HepG2 (cell line): ENCODE measurements around the gene ZNF442. TPM values are rescaled to one million over a fixed set of nuclear protein-coding genes. Genes with fewer than 3 reads are reported as not detected.

ENCODE experiments used
- EEA1 ChIP-seq: sonication (generic); formaldehyde crosslinking; IDR thresholded peaks from 2 replicates; pipeline ENCODE4 v1.5.1; 2020; ENCODE audit warnings: mild to moderate bottlenecking, missing genetic modification reagents, borderline replicate concordance
- HNF4A ChIP-seq: sonication (generic); formaldehyde crosslinking; IDR thresholded peaks from 2 replicates; pipeline ENCODE4 v1.4.0; 2020; ENCODE audit warnings: missing genetic modification reagents
- POLR2AphosphoS5 ChIP-seq: IDR thresholded peaks from 2 replicates; pipeline ENCODE4 v1.6.1; 2012; ENCODE audit warnings: low read depth, low read length
- REL ChIP-seq: sonication (generic); formaldehyde crosslinking; conservative IDR thresholded peaks from 2 replicates; pipeline ENCODE4 v1.8.0; 2022; ENCODE audit warnings: mild to moderate bottlenecking, missing genetic modification reagents, moderate library complexity
- REPIN1 ChIP-seq: sonication (generic); formaldehyde crosslinking; IDR thresholded peaks from 2 replicates; pipeline ENCODE4 v1.8.0; 2022; ENCODE audit warnings: missing genetic modification reagents, low read depth, mild to moderate bottlenecking, borderline replicate concordance
- SP140L ChIP-seq: sonication (generic); formaldehyde crosslinking; IDR thresholded peaks from 2 replicates; pipeline ENCODE4 v1.4.0; 2020; ENCODE audit warnings: missing genetic modification reagents, borderline replicate concordance
- U2AF1 ChIP-seq: fragments of 200-400 bp; formaldehyde crosslinking; optimal IDR thresholded peaks from 2 replicates; pipeline ENCODE3; 2017; ENCODE audit warnings: mild to moderate bottlenecking, low read depth, low read length
- YEATS2 ChIP-seq: sonication (generic); formaldehyde crosslinking; IDR thresholded peaks from 2 replicates; pipeline ENCODE4 v1.4.0; 2020; ENCODE audit warnings: missing genetic modification reagents, borderline replicate concordance
- ZBTB1 ChIP-seq: sonication (generic); formaldehyde crosslinking; IDR thresholded peaks from 2 replicates; pipeline ENCODE4 v1.4.0; 2020; ENCODE audit warnings: missing genetic modification reagents, borderline replicate concordance
- ZNF263 ChIP-seq: sonication (generic); formaldehyde crosslinking; IDR thresholded peaks from 2 replicates; pipeline ENCODE4 v1.4.0; 2020; ENCODE audit warnings: missing genetic modification reagents
- ZNF292 ChIP-seq: sonication (generic); formaldehyde crosslinking; IDR thresholded peaks from 2 replicates; pipeline ENCODE4 v1.8.1; 2022; ENCODE audit warnings: mild to moderate bottlenecking, low read depth, missing genetic modification reagents, borderline replicate concordance
- ZNF768 ChIP-seq: sonication (generic); formaldehyde crosslinking; IDR thresholded peaks from 2 replicates; pipeline ENCODE4 v1.4.0; 2020; ENCODE audit warnings: missing genetic modification reagents
- polyA plus RNA-seq, 8 experiments: library from polyadenylated mRNA; depleted of rRNA in 3 of 8; stranded (reverse) in 7 of 8; unstranded in 1 of 8; fragments of >200 nt; fragmentation: Illumina TruSeq in 4 of 8; extraction: Trizol in 4 of 8; gene quantifications; 2 replicates each; pipeline versions ENCODE4 v1.2.1 to v1.2.3, GENCODE V29; 2011 to 2016; ENCODE audit warnings: low read depth in 4 of 8, missing spikeins in 1 of 8, mixed read lengths in 1 of 8; ENCODE audit not compliant: insufficient read depth in 1 of 8
- total RNA-seq, 5 experiments: library from RNA; depleted of rRNA; stranded (reverse); fragments of >200 nt; fragmentation: Illumina TruSeq; extraction: Trizol; gene quantifications; 2 replicates each; pipeline ENCODE4 v1.2.3, GENCODE V29; 2016; ENCODE audit warnings: low read depth in 1 of 5
- TF ChIP-seq, protein P1 (sequence below): sonication (generic); formaldehyde crosslinking; IDR thresholded peaks from 2 replicates; pipeline ENCODE4; 2020; ENCODE audit warnings: missing genetic modification reagents, mild to moderate bottlenecking, borderline replicate concordance
- TF ChIP-seq, protein P2 (sequence below): sonication (generic); formaldehyde crosslinking; IDR thresholded peaks from 2 replicates; pipeline ENCODE4 v1.5.1; 2020; ENCODE audit warnings: missing genetic modification reagents, mild to moderate bottlenecking, borderline replicate concordance
- TF ChIP-seq, protein P3 (sequence below), 2 experiments: sonication (generic) in 1 of 2; formaldehyde crosslinking in 1 of 2; IDR thresholded peaks; 2 replicates each; pipeline versions ENCODE4 v1.4.0 to v1.6.1; 2016 to 2020; ENCODE audit warnings: borderline replicate concordance in 1 of 2, low read depth in 1 of 2, mild to moderate bottlenecking in 1 of 2, missing genetic modification reagents in 1 of 2
- TF ChIP-seq, protein P4 (sequence below), 2 experiments: sonication (generic) in 1 of 2; formaldehyde crosslinking in 1 of 2; IDR thresholded peaks; 2 replicates each; pipeline versions ENCODE4 v1.5.1 to v1.6.1; 2011 to 2020; ENCODE audit warnings: borderline replicate concordance in 1 of 2, low read depth in 1 of 2, low read length in 1 of 2, mild to moderate bottlenecking in 1 of 2, missing genetic modification reagents in 1 of 2, moderate library complexity in 1 of 2

ZNF442 gene
- total and polyA plus RNA-seq, 2 of the 13 experiments (the other 11 are each of a cell fraction or from before 2014, with no cell fraction given) = 1.0 to 6.0 TPM

DNA sequence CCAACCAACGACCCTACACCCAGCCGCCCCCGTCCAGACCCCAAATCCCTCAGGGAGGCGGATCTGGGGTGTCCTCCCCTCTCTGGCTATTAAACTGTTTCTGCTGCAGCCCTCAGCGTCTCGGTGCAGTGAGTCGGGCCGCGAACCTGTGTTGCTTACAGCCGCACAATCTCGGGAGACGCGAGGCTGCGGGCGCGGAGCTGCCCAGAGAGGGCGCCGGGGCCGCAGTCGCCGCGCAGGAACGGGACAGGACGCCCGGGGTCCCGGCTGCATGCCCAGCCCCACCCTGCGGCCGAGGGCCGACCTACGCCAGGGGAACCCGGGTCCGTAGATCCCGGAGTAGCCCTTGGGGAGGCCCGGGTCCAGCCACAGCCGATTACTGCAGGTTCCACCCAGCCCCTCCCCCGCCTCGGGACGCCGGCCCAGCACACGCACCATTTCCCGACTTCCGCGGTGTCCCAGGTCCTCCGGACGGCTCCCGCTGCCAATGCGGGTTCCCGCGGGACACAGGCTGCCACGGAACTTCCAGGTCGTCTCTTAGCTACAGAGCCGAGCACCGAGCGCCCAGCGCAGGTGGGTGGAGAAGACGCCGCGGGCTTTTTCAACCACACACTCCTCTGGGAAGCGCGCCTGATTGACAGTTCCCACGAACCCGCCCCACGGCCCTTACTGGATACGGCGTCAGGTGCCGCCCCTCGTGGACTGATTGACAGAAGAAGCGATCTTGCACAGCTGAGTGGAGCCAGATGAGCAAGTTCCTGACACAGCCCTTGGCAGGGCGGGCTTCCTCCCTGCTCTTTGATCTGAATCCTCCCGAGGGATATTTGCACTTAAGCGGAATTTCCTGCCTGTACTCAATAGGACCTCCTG is 35.4 kb upstream of the ZNF442 start, which contains the start of gene ZNF799 (continued):
- TF ChIP-seq, protein P1, sequence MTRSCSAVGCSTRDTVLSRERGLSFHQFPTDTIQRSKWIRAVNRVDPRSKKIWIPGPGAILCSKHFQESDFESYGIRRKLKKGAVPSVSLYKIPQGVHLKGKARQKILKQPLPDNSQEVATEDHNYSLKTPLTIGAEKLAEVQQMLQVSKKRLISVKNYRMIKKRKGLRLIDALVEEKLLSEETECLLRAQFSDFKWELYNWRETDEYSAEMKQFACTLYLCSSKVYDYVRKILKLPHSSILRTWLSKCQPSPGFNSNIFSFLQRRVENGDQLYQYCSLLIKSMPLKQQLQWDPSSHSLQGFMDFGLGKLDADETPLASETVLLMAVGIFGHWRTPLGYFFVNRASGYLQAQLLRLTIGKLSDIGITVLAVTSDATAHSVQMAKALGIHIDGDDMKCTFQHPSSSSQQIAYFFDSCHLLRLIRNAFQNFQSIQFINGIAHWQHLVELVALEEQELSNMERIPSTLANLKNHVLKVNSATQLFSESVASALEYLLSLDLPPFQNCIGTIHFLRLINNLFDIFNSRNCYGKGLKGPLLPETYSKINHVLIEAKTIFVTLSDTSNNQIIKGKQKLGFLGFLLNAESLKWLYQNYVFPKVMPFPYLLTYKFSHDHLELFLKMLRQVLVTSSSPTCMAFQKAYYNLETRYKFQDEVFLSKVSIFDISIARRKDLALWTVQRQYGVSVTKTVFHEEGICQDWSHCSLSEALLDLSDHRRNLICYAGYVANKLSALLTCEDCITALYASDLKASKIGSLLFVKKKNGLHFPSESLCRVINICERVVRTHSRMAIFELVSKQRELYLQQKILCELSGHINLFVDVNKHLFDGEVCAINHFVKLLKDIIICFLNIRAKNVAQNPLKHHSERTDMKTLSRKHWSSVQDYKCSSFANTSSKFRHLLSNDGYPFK (CRISPR knock-in tag) = peak; percentile 22; the same call in 1 of the 2 replicates
- TF ChIP-seq U2AF1 (peak; percentile 38), YEATS2 (peak; percentile 39; the same call in 1 of the 2 replicates), SP140L (CRISPR knock-in tag) (no peak), EEA1 (CRISPR knock-in tag) (no peak), REL (CRISPR knock-in tag) (peak; percentile 68; the same call in 1 of the 2 replicates), ZNF263 (CRISPR knock-in tag) (peak; percentile 96), HNF4A (CRISPR knock-in tag) (peak; percentile 64), ZBTB1 (no peak), REPIN1 (CRISPR knock-in tag) (0 out of 2 replicates have a peak, but pooled peaks have one; percentile 28), ZNF292 (CRISPR knock-in tag) (peak; percentile 79), POLR2AphosphoS5 (peak; percentile 77), ZNF768 (CRISPR knock-in tag) (peak; percentile 80)
- TF ChIP-seq, protein P2, sequence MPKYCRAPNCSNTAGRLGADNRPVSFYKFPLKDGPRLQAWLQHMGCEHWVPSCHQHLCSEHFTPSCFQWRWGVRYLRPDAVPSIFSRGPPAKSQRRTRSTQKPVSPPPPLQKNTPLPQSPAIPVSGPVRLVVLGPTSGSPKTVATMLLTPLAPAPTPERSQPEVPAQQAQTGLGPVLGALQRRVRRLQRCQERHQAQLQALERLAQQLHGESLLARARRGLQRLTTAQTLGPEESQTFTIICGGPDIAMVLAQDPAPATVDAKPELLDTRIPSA (CRISPR knock-in tag) = 0 out of 2 replicates have a peak, but pooled peaks have one; percentile 55
- TF ChIP-seq, protein P3, sequence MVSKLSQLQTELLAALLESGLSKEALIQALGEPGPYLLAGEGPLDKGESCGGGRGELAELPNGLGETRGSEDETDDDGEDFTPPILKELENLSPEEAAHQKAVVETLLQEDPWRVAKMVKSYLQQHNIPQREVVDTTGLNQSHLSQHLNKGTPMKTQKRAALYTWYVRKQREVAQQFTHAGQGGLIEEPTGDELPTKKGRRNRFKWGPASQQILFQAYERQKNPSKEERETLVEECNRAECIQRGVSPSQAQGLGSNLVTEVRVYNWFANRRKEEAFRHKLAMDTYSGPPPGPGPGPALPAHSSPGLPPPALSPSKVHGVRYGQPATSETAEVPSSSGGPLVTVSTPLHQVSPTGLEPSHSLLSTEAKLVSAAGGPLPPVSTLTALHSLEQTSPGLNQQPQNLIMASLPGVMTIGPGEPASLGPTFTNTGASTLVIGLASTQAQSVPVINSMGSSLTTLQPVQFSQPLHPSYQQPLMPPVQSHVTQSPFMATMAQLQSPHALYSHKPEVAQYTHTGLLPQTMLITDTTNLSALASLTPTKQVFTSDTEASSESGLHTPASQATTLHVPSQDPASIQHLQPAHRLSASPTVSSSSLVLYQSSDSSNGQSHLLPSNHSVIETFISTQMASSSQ (IDR thresholded peaks at IDR 0.05; ENCODE audit: low read depth) = no peak; the same call in none of the 2 replicates
- TF ChIP-seq, protein P3 (CRISPR knock-in tag; IDR thresholded peaks at IDR 0.05; ENCODE audit: borderline replicate concordance) = peak; percentile 64; the same call in 1 of the 2 replicates
- TF ChIP-seq, protein P4, sequence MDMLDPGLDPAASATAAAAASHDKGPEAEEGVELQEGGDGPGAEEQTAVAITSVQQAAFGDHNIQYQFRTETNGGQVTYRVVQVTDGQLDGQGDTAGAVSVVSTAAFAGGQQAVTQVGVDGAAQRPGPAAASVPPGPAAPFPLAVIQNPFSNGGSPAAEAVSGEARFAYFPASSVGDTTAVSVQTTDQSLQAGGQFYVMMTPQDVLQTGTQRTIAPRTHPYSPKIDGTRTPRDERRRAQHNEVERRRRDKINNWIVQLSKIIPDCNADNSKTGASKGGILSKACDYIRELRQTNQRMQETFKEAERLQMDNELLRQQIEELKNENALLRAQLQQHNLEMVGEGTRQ (IDR thresholded peaks at IDR 0.05; ENCODE audit: low read depth, low read length) = peak; percentile 65
- TF ChIP-seq, protein P4 (CRISPR knock-in tag; IDR thresholded peaks at IDR 0.05; ENCODE audit: borderline replicate concordance) = 0 out of 2 replicates have a peak, but pooled peaks have one; percentile 21
